HG02798 (cell line): Measurements from ENCODE around the gene ACMSD.
"Not testable (repeated sequence)": the region's sequence is repeated elsewhere in the genome, so short reads cannot be mapped to it uniquely, and the experiment has no call there.

Experiments
- ATAC-seq: cut with Tn5 transposase; IDR thresholded peaks from one replicate; pipeline ENCODE4 v1.9.1; 2021; ENCODE audit warnings: mild to moderate bottlenecking; ENCODE audit not compliant: unreplicated experiment, poor library complexity

ACMSD gene

DNA sequence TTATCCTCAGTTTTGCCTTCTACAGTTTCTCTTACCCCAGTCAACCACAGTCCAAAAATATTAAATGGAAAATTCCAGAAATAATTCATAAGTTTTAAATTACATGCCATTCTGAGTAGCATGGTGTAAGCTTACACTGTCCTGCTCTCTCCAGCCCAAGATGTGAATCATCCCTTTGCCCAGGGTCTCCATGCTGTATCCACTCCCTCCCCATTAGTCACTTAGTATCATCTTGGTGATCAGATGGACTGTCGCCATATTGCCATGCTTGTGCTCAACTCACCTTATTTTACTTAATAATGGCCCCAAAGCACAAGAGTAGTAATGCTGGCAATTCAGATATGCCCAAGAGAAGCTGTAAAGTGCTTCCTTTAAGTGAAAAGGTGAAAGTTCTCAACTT is 61.7 kb downstream of the ACMSD start:
- no peak for ATAC-seq

- ATAC-seq = not testable (repeated sequence)
Observed at GRCh38 chr2:134903701-134904100, 65.3 kb downstream of the ACMSD start.

GRCh38 chr2:134905168-134905567 is 66.8 kb downstream of the ACMSD start:
- ATAC-seq = no peak

- no peak for ATAC-seq
Observed at GRCh38 chr2:134906726-134907125, 68.3 kb downstream of the ACMSD start.

DNA sequence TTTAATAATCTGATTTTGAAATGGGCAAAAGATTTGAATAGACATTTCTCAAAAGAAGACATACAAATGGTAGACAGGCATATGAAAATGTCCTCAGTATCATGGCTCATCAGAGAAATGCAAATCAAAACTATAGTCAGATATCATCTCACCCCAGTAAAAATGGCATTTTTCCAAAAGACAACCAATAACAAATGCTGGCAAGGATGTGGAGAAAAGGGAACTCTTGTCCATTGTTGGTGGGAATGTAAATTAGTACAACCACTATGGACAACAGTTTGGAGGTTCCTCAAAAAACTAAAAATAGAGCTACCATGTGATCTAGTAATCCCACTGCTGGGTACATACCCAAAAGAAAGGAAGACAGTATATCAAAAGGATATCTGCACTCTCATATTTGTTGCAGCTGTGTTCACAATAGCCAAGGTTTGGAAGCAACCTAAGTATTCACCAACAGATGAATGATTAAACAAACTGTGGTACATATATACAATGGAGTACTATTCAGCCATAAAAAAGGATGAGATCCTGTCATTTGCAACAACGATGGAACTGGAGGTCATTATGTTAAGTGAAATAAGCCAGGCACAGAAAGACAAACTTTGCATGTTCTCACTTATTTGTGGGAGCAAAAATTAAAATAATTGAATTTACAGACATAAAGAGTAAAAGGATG is 69.2 kb downstream of the ACMSD start:
- ATAC-seq = not testable (repeated sequence)

GRCh38 chr2:134910763-134911399 is 72.5 kb downstream of the ACMSD start:
- no peak for ATAC-seq

DNA sequence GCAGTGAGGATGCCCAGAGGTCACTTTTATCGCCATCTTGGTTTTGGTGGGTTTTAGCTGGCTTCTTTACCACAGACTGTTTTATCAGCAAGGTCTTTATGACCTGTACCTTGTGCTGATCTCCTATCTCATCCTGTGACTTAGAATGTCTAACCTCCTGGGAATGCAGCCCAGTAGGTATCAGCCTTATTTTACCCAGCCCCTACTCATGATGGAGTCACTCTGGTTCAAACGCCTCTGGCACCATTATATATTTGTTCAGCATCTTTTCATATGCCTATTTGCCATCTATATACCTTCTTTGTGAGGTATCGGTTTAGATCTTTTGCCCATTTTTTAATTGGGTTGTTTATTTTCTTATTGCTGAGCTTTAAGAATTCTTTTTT is 73.0 kb downstream of the ACMSD start:
- ATAC-seq = no peak

- no peak for ATAC-seq
Observed at GRCh38 chr2:134912361-134912760, 73.9 kb downstream of the ACMSD start.

DNA sequence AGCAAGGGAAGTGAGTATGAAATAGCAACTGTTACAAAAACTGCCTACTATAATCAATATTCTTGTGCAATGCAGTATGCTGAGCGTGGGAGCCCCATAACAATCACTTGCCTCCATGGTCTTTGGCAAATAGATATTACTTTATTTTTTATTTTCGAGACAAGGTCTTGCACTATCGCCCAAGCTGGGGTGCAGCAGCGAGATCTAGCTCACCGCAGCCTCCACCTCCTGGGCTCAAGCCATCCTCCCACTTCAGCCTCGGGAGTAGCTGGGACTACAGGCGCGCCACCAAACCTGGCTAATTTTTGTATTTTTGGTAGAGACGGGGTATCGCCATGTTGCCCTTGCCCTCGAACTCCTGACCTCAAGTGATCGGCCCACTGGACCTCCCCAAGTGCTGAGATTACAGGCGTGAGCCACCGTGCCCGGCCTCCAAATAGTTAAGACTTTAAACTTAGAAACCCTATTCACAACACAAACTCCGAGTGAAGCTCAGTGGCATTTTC is 79.0 kb downstream of the ACMSD start:
- no peak for ATAC-seq

DNA sequence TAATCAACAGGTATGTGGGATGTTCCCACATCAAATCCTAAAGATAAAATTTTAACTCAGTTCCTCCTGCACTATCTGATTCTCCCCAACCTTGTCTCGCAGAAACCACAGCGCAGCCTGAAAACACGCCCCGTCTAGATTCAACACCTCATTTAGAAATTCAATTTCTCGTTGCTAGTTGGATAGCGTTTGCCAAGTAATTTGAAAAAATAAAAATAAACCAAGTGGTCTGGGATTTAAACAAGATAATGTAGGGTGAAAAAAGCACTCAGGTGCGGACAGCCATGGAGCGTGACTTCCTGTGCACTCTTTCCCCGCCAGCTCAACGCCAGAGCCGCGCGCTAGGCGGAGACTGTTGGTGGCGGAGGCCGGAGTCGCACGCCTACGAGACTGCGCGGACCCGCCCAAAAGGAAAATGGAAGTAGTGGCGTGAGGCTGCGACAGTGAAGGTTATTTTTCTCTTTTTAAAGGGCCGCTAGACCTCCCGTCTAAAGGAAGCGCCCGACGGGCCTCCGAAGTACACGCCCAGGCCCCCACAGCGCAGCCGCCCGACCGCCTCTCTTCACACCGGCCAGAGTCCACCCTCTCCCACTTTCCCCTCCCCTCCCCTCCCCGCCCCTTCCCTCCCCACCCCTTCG is 79.6 kb downstream of the ACMSD start:
- ATAC-seq = peak; percentile 78

DNA sequence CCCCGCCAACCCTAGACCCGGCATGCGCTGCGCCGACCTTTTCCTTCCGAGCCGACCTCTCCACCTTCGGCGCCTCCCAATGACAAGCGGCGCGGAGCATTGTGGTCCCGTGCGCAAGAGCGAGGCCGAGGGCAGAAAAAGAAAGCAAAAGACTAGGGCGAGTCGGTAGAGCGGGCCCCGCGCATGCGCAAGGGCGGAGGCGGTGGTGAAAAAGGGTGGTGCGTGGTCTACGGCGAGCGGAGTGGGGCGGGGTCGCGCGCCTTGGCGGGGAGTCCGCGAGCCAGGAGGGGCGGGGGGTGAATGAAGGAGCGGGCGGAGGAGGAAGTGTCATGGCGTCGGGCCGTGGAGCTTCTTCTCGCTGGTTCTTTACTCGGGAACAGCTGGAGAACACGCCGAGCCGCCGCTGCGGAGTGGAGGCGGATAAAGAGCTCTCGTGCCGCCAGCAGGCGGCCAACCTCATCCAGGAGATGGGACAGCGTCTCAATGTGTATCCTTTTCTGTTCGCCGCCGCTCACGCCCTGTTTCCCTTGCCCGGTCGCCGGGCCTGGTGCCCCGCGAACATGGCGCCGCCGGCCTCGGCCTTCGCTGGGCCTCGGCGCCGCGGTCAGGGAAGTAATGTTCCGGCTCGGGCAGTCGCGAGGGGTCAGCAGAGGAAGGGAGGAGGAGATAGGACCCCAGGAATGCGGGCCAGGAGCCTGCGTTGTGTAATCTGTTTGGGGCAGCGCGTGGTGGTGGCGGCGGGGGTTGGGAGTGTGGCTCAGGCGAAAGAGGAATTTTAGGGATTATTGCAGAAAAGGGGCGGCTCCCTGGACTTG is 80.3 kb downstream of the ACMSD start, which contains the start of gene CCNT2:
Gene CCNT2, plus strand, starts transcription at position 297 of the 815 bp plus-strand sequence. Its CDS starts 33 bp downstream, at position 330.
- peak; percentile 87 for ATAC-seq

GRCh38 chr2:134919341-134920210 is 81.2 kb downstream of the ACMSD start:
- ATAC-seq = no peak

GRCh38 chr2:134924912-134925311 is 86.5 kb downstream of the ACMSD start:
- ATAC-seq = no peak

GRCh38 chr2:134926231-134926931 is 88.0 kb downstream of the ACMSD start:
- no peak for ATAC-seq

- no peak for ATAC-seq
Observed at GRCh38 chr2:134927195-134927594, 88.8 kb downstream of the ACMSD start.

- ATAC-seq = no peak
Observed at GRCh38 chr2:134932864-134933526, 94.6 kb downstream of the ACMSD start.

- no peak for ATAC-seq
Observed at GRCh38 chr2:134933732-134934131, 95.3 kb downstream of the ACMSD start.

DNA sequence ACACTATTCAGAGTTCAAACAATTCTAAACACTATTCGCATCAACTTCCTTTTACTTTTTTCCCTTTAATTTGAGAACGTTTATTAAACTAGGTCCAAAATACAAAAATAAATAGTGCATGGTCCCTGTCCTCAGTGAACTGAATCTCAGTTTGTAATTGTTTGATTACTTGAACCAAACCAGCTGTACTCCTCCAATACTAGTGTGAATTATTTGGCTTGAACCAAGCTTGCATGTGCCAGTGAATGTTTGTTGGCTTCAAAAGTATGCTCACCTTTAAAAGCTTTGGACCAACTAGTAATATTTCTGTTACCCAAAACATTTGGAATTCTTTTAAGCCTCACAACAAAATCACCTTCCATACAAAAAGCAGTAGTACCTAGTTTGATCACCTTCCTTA is 95.7 kb downstream of the ACMSD start:
- no peak for ATAC-seq
